Esophagus squamous epithelium (tissue), 5 donors: ENCODE measurements around the gene MCL1. TPM values are rescaled to one million over a fixed set of nuclear protein-coding genes. Genes with fewer than 3 reads are reported as not detected.
A peak's percentile ranks its signal among the peaks of the same experiment; 100 is the strongest.

ENCODE experiments used
- DNase-seq: peaks from one replicate; lab custom pipeline; 2025; lab: John Stamatoyannopoulos, UW
- H3K27ac ChIP-seq, 4 donors: fragments of 200-600 bp; sonication (generic); one replicate each; pipeline ENCODE4 v1.5.1; 2016 to 2019; ENCODE audit warnings: mild to moderate bottlenecking in 1 of 4
- H3K27me3 ChIP-seq, 4 donors: fragments of 200-600 bp; sonication (generic); 1 replicate in 3 of 4; 2 replicates in 1 of 4; pipeline versions ENCODE4 v1.5.1 to v1.6.0; 2017 to 2021; ENCODE audit warnings: antibody characterized with exemption in 1 of 4
- H3K36me3 ChIP-seq, 3 donors: fragments of 200-600 bp; sonication (generic); one replicate each; pipeline ENCODE4 v1.5.1; 2016 to 2019
- H3K4me1 ChIP-seq, 3 donors: fragments of 200-600 bp; sonication (generic); one replicate each; pipeline ENCODE4 v1.5.1; 2017 to 2019
- H3K4me3 ChIP-seq, 4 donors: fragments of 200-600 bp; sonication (generic); 1 replicate in 3 of 4; 2 replicates in 1 of 4; pipeline ENCODE4 v1.5.1; 2016 to 2019; ENCODE audit warnings: mild to moderate bottlenecking in 2 of 4, moderate library complexity in 1 of 4
- H3K9me3 ChIP-seq, 3 donors: fragments of 200-600 bp; sonication (generic); one replicate each; pipeline ENCODE4 v1.5.1; 2016 to 2019
- CTCF ChIP-seq, 6 experiments: fragments of 450-650 bp in 4 of 6; fragments of 200-600 bp in 2 of 6; sonication (generic) in 2 of 6; IDR thresholded peaks; one replicate each; pipeline ENCODE4 v1.5.1; 2016 to 2019; ENCODE audit warnings: antibody characterized with exemption in 6 of 6, mild to moderate bottlenecking in 4 of 6, moderate library complexity in 4 of 6
- POLR2A ChIP-seq, 4 donors: fragments of 450-650 bp; IDR thresholded peaks; one replicate each; pipeline ENCODE4 v1.6.1; 2017; ENCODE audit warnings: antibody characterized with exemption in 4 of 4, mild to moderate bottlenecking in 4 of 4, moderate library complexity in 3 of 4
- WGBS, 2 donors: methylation state at CpG; one replicate each; pipeline ENCODE4 v1.1.5; 2018; 5-methylcytosine and 5-hydroxymethylcytosine counted together
- intact Hi-C: fragments of 100-400 bp; cut with DNase I; formaldehyde crosslinking; loops from one replicate; pipeline ENCODE4 v1.15.0; 2022
- total RNA-seq, 4 donors: library from RNA; depleted of rRNA; stranded (reverse); fragments of >200 nt; gene quantifications; one replicate each; pipeline ENCODE4 v1.1.0, GENCODE V29; 2016
- donor health status: DM: yes; HTN: yes; CAD: no.

Gene MCL1
- total RNA-seq, 4 donors from 2014 or later = 167 to 256 (median 216) TPM

- WGBS, 2 donors = 46 to 76% methylated on average over 12 to 14 of the region's 17 CpGs
- intact Hi-C loops = loop anchor here (10.0 kb wide), 1 partner anchor 73 kb away; no protein-coding TSS in a partner anchor
- Histone ChIP-seq H3K4me3 (no peak overlapping the region), H3K27ac (peak overlapping the region; percentile 68 to 90 (median 80)), H3K9me3 (no peaks in the 10 kb centered on the region), H3K36me3 (no peaks in the 10 kb centered on the region), H3K27me3 (no peaks in the 10 kb centered on the region), H3K4me1 (peaks cover 18 to 51% (median 28%) of the 10 kb centered on the region in 3 donors)
- no peak for DNase-seq
- TF ChIP-seq CTCF (IDR thresholded peaks at IDR 0.05) (peak in 1 of 6 experiments; percentile 2), POLR2A (IDR thresholded peaks at IDR 0.05) (no peak)
These were observed 41.4 kb downstream of the MCL1 start for GRCh38 chr1:150537732-150538684.

GRCh38 chr1:150536836-150537731 is 42.3 kb downstream of the MCL1 start:
- intact Hi-C loops = loop anchor here (10.0 kb wide), 1 partner anchor 72 kb away; no protein-coding TSS in a partner anchor
- Histone ChIP-seq H3K27me3 (no peaks in the 10 kb centered on the region), H3K9me3 (no peaks in the 10 kb centered on the region), H3K36me3 (no peaks in the 10 kb centered on the region), H3K4me3 (no peak overlapping the region), H3K4me1 (peaks cover 28 to 60% (median 35%) of the 10 kb centered on the region in 3 donors), H3K27ac (peak overlapping the region; percentile 68 to 90 (median 80))
- 66 to 93% methylated on average over 4 to 8 of the region's 12 CpGs for WGBS, 2 donors
- DNase-seq = no peak
- TF ChIP-seq CTCF (IDR thresholded peaks at IDR 0.05) (peak in 1 of 6 experiments; percentile 5), POLR2A (IDR thresholded peaks at IDR 0.05) (no peak)

- Histone ChIP-seq H3K4me3 (no peak overlapping the region), H3K4me1 (peaks cover 29 to 66% (median 35%) of the 10 kb centered on the region in 3 donors), H3K27ac (peak overlapping the region; percentile 31 to 90 (median 80)), H3K36me3 (no peaks in the 10 kb centered on the region), H3K9me3 (no peaks in the 10 kb centered on the region), H3K27me3 (no peaks in the 10 kb centered on the region)
- no peak for DNase-seq
- 84 to 86% methylated on average over 7 to 8 of the region's 14 CpGs for WGBS, 2 donors
- TF ChIP-seq POLR2A (IDR thresholded peaks at IDR 0.05) (no peak), CTCF (IDR thresholded peaks at IDR 0.05) (no peak)
- intact Hi-C loops = loop anchor here (10.0 kb wide), 1 partner anchor 71 kb away; no protein-coding TSS in a partner anchor
These were observed 43.7 kb downstream of the MCL1 start for GRCh38 chr1:150535511-150536287.

GRCh38 chr1:150534002-150534401 is 45.4 kb downstream of the MCL1 start:
- TF ChIP-seq POLR2A (IDR thresholded peaks at IDR 0.05) (no peak), CTCF (IDR thresholded peaks at IDR 0.05) (no peak)
- Histone ChIP-seq H3K27me3 (no peaks in the 10 kb centered on the region), H3K27ac (peak overlapping the region; percentile 49 to 90 (median 80)), H3K36me3 (no peaks in the 10 kb centered on the region), H3K4me1 (peaks cover 29 to 69% (median 40%) of the 10 kb centered on the region in 3 donors), H3K9me3 (no peaks in the 10 kb centered on the region), H3K4me3 (no peak overlapping the region)
- 61 to 67% methylated on average over 2 to 4 of the region's 6 CpGs for WGBS, 2 donors
- intact Hi-C loops = loop anchor here (10.0 kb wide), 1 partner anchor 69 kb away; no protein-coding TSS in a partner anchor
- DNase-seq = no peak
